IMR-90 (cell line): ENCODE data around the gene KCNK4. TPM values are rescaled to one million over a fixed set of nuclear protein-coding genes. Genes with fewer than 3 reads are reported as not detected.

Source experiments
- ATAC-seq: fragments of 200-7000 bp; cut with Tn5 transposase; 2 replicates; pipeline ENCODE4 v1.9.1; 2020; ENCODE audit warnings: low read depth, mild to moderate bottlenecking, moderate library complexity
- Bru-seq: library from RNA; stranded (reverse); fragments of 400-500 nt; gene quantifications from one replicate; lab custom pipeline; 2021; lab: Mats Ljungman, UMichigan
- BruChase-seq, 2 experiments: library from RNA; stranded (reverse); fragments of 400-500 nt; gene quantifications; one replicate each; lab custom pipeline; 2021; lab: Mats Ljungman, UMichigan
- BruUV-seq: library from RNA; stranded (reverse); fragments of 400-500 nt; replicated peaks from 2 replicates; lab custom pipeline; 2021; lab: Mats Ljungman, UMichigan
- CTCF ChIA-PET: fragments of 300-600 bp; formaldehyde crosslinking; extraction: SDS; loops from one replicate; lab custom pipeline; 2021; ENCODE audit warnings: antibody characterized with exemption; lab: Yijun Ruan, JAX
- POLR2A ChIA-PET: fragments of 300-600 bp; sonication (Branson Sonifier 250); formaldehyde crosslinking; loops from one replicate; lab custom pipeline; 2022; ENCODE audit warnings: antibody characterized with exemption; ENCODE audit not compliant: unreplicated experiment; lab: Charles Lee
- DNase-seq: peaks from one replicate; pipeline ENCODE4 v3.0.0; 2013
- H2AFZ ChIP-seq: replicated peaks from 2 replicates; pipeline ENCODE3; 2013; ENCODE audit warnings: low read length, mild to moderate bottlenecking; ENCODE audit not compliant: poor library complexity
- H2AK5ac ChIP-seq: 2 replicates; pipeline ENCODE4 v1.6.1; 2013; ENCODE audit warnings: low read depth, low read length, inconsistent platforms
- H2AK9ac ChIP-seq: replicated peaks from 2 replicates; pipeline ENCODE3; 2013; ENCODE audit warnings: mild to moderate bottlenecking, low read depth, low read length, moderate library complexity; ENCODE audit not compliant: poor library complexity
- H2BK120ac ChIP-seq: 2 replicates; pipeline ENCODE4 v1.6.1; 2013; ENCODE audit warnings: low read depth, low read length, inconsistent platforms
- H2BK15ac ChIP-seq: 3 replicates; pipeline ENCODE4 v1.6.1; 2013; ENCODE audit warnings: low read depth, low read length, inconsistent platforms
- H2BK20ac ChIP-seq: 2 replicates; pipeline ENCODE4 v1.6.1; 2013; ENCODE audit warnings: low read depth, mild to moderate bottlenecking, inconsistent platforms, low read length, moderate library complexity
- H2BK5ac ChIP-seq: 2 replicates; pipeline ENCODE4 v1.6.1; 2013; ENCODE audit warnings: mild to moderate bottlenecking, low read depth, low read length, inconsistent platforms; ENCODE audit not compliant: poor library complexity, severe bottlenecking
- H3K14ac ChIP-seq: replicated peaks from 2 replicates; pipeline ENCODE4 v1.6.1; 2013; ENCODE audit warnings: low read depth, low read length, inconsistent platforms
- H3K18ac ChIP-seq: 2 replicates; pipeline ENCODE4 v1.6.1; 2013; ENCODE audit warnings: low read depth, low read length, control low read depth
- H3K23ac ChIP-seq: 2 replicates; pipeline ENCODE4 v1.6.1; 2013; ENCODE audit warnings: low read depth, low read length, inconsistent platforms
- H3K27ac ChIP-seq: 2 replicates; pipeline ENCODE4 v1.5.1; 2013; ENCODE audit warnings: mild to moderate bottlenecking, control low read depth, low read length; ENCODE audit not compliant: insufficient read depth
- H3K27me3 ChIP-seq: 2 replicates; pipeline ENCODE4 v1.6.1; 2013; ENCODE audit warnings: low read length; ENCODE audit not compliant: control insufficient read depth, insufficient read depth
- H3K36me3 ChIP-seq: 2 replicates; pipeline ENCODE4 v1.6.1; 2013; ENCODE audit warnings: low read length, mixed read lengths; ENCODE audit not compliant: control insufficient read depth, insufficient read depth
- H3K4ac ChIP-seq: 2 replicates; pipeline ENCODE4 v1.6.1; 2013; ENCODE audit warnings: low read depth, low read length, inconsistent platforms
- H3K4me1 ChIP-seq: 2 replicates; pipeline ENCODE4 v1.6.1; 2013; ENCODE audit warnings: low read length, mixed read lengths; ENCODE audit not compliant: control insufficient read depth, insufficient read depth
- H3K4me2 ChIP-seq: 2 replicates; pipeline ENCODE4 v1.6.1; 2013; ENCODE audit warnings: low read depth, mild to moderate bottlenecking, control low read depth, low read length, moderate library complexity
- H3K4me3 ChIP-seq: 2 replicates; pipeline ENCODE4 v1.5.1; 2013; ENCODE audit warnings: low read depth, mild to moderate bottlenecking, control low read depth, low read length, moderate library complexity; ENCODE audit not compliant: insufficient read depth
- H3K56ac ChIP-seq: 2 replicates; pipeline ENCODE4 v1.6.1; 2013; ENCODE audit warnings: low read length, inconsistent platforms; ENCODE audit not compliant: insufficient read depth; ENCODE audit errors: extremely low read depth
- H3K79me1 ChIP-seq, 2 experiments: 2 replicates each; pipeline ENCODE4 v1.6.1; 2013; ENCODE audit warnings: low read length in 2 of 2, inconsistent platforms in 1 of 2, low read depth in 1 of 2
- H3K9ac ChIP-seq: 2 replicates; pipeline ENCODE4 v1.6.1; 2013; ENCODE audit warnings: low read depth, low read length, control low read depth
- H3K9me1 ChIP-seq: 2 replicates; pipeline ENCODE4 v1.6.1; 2013; ENCODE audit warnings: low read length, inconsistent platforms; ENCODE audit not compliant: insufficient read depth
- H3K9me3 ChIP-seq: 2 replicates; pipeline ENCODE4 v1.6.1; 2013; ENCODE audit warnings: low read length; ENCODE audit not compliant: control insufficient read depth, insufficient read depth
- H4K20me1 ChIP-seq: 2 replicates; pipeline ENCODE4 v1.6.1; 2013; ENCODE audit warnings: low read length, inconsistent platforms; ENCODE audit not compliant: insufficient read depth
- H4K5ac ChIP-seq: 2 replicates; pipeline ENCODE4 v1.6.1; 2013; ENCODE audit warnings: mild to moderate bottlenecking, low read depth, low read length, control low read depth
- H4K8ac ChIP-seq, 2 experiments: 2 replicates each; pipeline ENCODE4 v1.6.1; 2013; ENCODE audit warnings: low read depth in 2 of 2, low read length in 2 of 2, control low read depth in 1 of 2, inconsistent platforms in 1 of 2
- H4K91ac ChIP-seq: 2 replicates; pipeline ENCODE4 v1.6.1; 2013; ENCODE audit warnings: low read depth, low read length, inconsistent platforms; ENCODE audit not compliant: insufficient read depth
- BHLHE40 ChIP-seq: fragments of 150-350 bp; IDR thresholded peaks from 2 replicates; pipeline ENCODE4 v1.6.1; 2016; ENCODE audit warnings: mild to moderate bottlenecking, low read depth, low read length
- CHD1 ChIP-seq: IDR thresholded peaks from 2 replicates; pipeline ENCODE4 v1.6.1; 2012; ENCODE audit warnings: low read depth, low read length, improper control_type of control experiment
- FOS ChIP-seq: fragments of 150-350 bp; IDR thresholded peaks from 2 replicates; pipeline ENCODE4 v1.6.1; 2016; ENCODE audit warnings: low read depth, low read length
- MAFK ChIP-seq: IDR thresholded peaks from 2 replicates; pipeline ENCODE4 v1.6.1; 2012; ENCODE audit warnings: low read depth, low read length, improper control_type of control experiment
- MAZ ChIP-seq: IDR thresholded peaks from 2 replicates; pipeline ENCODE4 v1.6.1; 2012; ENCODE audit warnings: low read depth, mild to moderate bottlenecking, low read length, improper control_type of control experiment, moderate library complexity, borderline replicate concordance
- MXI1 ChIP-seq: IDR thresholded peaks from 2 replicates; pipeline ENCODE4 v1.6.1; 2012; ENCODE audit warnings: low read depth, mild to moderate bottlenecking, low read length, moderate library complexity, borderline replicate concordance
- NFE2L2 ChIP-seq: fragments of 150-350 bp; IDR thresholded peaks from 2 replicates; pipeline ENCODE4 v1.6.1; 2016; ENCODE audit warnings: low read depth, mild to moderate bottlenecking, low read length
- POLR2A ChIP-seq: IDR thresholded peaks from 2 replicates; pipeline ENCODE4 v1.6.1; 2012; ENCODE audit warnings: mild to moderate bottlenecking, low read depth, low read length
- RCOR1 ChIP-seq: IDR thresholded peaks from 2 replicates; pipeline ENCODE4 v1.6.1; 2012; ENCODE audit warnings: mild to moderate bottlenecking, low read length, improper control_type of control experiment; ENCODE audit not compliant: insufficient replicate concordance
- RFX5 ChIP-seq: IDR thresholded peaks from 2 replicates; pipeline ENCODE4 v1.8.0; 2012; ENCODE audit warnings: low read depth, mild to moderate bottlenecking, low read length, moderate library complexity
- SMC3 ChIP-seq: fragments of 150-350 bp; IDR thresholded peaks from 2 replicates; pipeline ENCODE4 v1.6.1; 2016; ENCODE audit warnings: low read depth, mild to moderate bottlenecking, antibody characterized with exemption, low read length, moderate library complexity
- WGBS, 2 experiments: methylation state at CpG; one replicate each; pipeline versions ENCODE4 v1.1.5 to v1.1.7; 2013; ENCODE audit warnings: missing lambda C conversion rate in 2 of 2; ENCODE audit not compliant: insufficient read length in 1 of 2; ENCODE audit errors: extremely low coverage in 2 of 2; 5-methylcytosine and 5-hydroxymethylcytosine counted together
- dilution Hi-C: fragments of 300-500 bp; cut with HindIII; formaldehyde crosslinking; loops from one replicate; pipeline ENCODE4 v1.14.3; 2018; ENCODE audit warnings: low sequenced_read_pairs; ENCODE audit not compliant: unreplicated experiment
- in situ Hi-C: fragments of 300-500 bp; cut with MboI; formaldehyde crosslinking; loops from 3 replicates; pipeline ENCODE4 v1.14.3; 2019; ENCODE audit warnings: low sequenced_read_pairs, inconsistent platforms, mixed read lengths
- intact Hi-C: fragments of 100-400 bp; cut with micrococcal nuclease; formaldehyde crosslinking; loops from 2 replicates; pipeline ENCODE4 v1.10.0; 2022
- long read RNA-seq: library from polyadenylated mRNA; unstranded; transcript quantifications from one replicate; pipeline ENCODE4 v2.0.0, GENCODE V29; 2021; ENCODE audit not compliant: unreplicated experiment
- polyA plus RNA-seq, 3 experiments: library from polyadenylated mRNA; depleted of rRNA; stranded (reverse); fragments of >200 nt; gene quantifications; 2 replicates each; pipeline ENCODE4 v1.2.3, GENCODE V29; 2012; ENCODE audit warnings: low replicate concordance in 1 of 3
- total RNA-seq: library from RNA; depleted of rRNA; stranded (reverse); fragments of >200 nt; gene quantifications from 2 replicates; pipeline ENCODE4 v1.2.3, GENCODE V29; 2012; rRNA removed
- TF ChIP-seq, protein P1 (sequence below): fragments of 150-350 bp; IDR thresholded peaks from 2 replicates; pipeline ENCODE4 v1.6.1; 2016; ENCODE audit warnings: low read depth, mild to moderate bottlenecking, low read length, moderate library complexity, borderline replicate concordance
- TF ChIP-seq, protein P2 (sequence below): conservative IDR thresholded peaks from 2 replicates; pipeline ENCODE4 v1.5.1; 2012; ENCODE audit warnings: mild to moderate bottlenecking, low read depth, low read length, improper control_type of control experiment
- TF ChIP-seq, protein P3 (sequence below): fragments of 150-350 bp; IDR thresholded peaks from 2 replicates; pipeline ENCODE4 v1.6.1; 2017; ENCODE audit warnings: mild to moderate bottlenecking, antibody characterized with exemption, low read length, low read depth

KCNK4 gene
- total RNA-seq (not detected in 2 replicates), polyA plus RNA-seq (2012; rRNA removed) (not detected in 2 replicates), Bru-seq, nascent RNA (percentile 23 among the genes with signal in this experiment), BruChase-seq, experiment 1, labeled RNA remaining after a 6-hour chase (percentile 39 among the genes with signal in this experiment), BruChase-seq, experiment 2, labeled RNA remaining after a 2-hour chase (percentile 6 among the genes with signal in this experiment)
- 0.05 TPM in 1 of 2 replicates, not detected in the other for polyA plus RNA-seq (2012; cell fraction: cytosol; rRNA removed)
- polyA plus RNA-seq (2012; cell fraction: nucleus; rRNA removed; ENCODE audit: low replicate concordance) = 0.22 and 0.38 TPM in 2 replicates
- long read RNA-seq = 0 reads

DNA sequence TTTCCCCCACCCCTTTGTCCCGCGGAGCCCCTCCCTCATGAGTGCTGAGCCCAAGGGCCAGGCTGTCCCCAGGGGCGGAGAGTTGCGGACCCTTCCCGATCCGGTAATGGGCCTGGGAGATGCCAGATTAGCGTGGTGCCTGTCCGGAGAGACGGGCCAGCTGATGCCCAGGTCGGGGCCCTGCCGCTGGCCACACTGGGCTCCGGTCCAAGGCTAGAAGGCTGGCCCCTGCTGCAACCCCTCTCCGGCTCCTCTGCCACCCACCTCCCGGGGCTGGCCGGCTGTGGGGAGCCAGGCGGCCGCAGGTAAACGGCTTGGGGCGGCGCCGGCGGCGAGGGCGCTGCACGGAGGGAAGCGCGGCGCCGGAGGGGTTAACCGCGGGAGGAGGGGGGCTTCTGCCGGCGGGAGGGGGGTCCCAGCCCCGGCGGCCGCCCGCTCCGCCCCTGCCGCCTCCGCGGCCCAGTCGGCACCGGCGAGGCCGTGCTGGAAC, at the start of gene KCNK4:
Gene KCNK4, plus strand, starts transcription at position 41 of the 490 bp plus-strand sequence. CDS start 1,717 bp downstream, outside the sequence.
- H3K9me3 ChIP-seq = no peaks in the 10 kb centered on the region
- no peak within 1 kb of the TSS for H2BK120ac ChIP-seq
- H3K56ac ChIP-seq = no peak within 1 kb of the TSS
- no peak within 1 kb of the TSS for H2BK20ac ChIP-seq
- no peak within 1 kb of the TSS for H2AK5ac ChIP-seq
- no peaks in the 10 kb centered on the region; the same call in 1 of the 2 replicates for H3K9me1 ChIP-seq
- ChIA-PET POLR2A (no interaction called here), CTCF (no interaction called here)
- H3K79me1 ChIP-seq = peaks cover 0 to 9% of the 10 kb centered on the region in 2 experiments; a peak in 2 of 4 replicates
- no peak within 1 kb of the TSS for H4K8ac ChIP-seq
- peaks cover 60% of the 10 kb centered on the region for H3K27me3 ChIP-seq
- H3K4me1 ChIP-seq = peaks cover 6% of the 10 kb centered on the region; the same call in 1 of the 2 replicates
- intact Hi-C loops (no loop called here), dilution Hi-C loops (no loop called here), in situ Hi-C loops (no loop called here)
- H2AFZ ChIP-seq = peak within 1 kb of the TSS; percentile 26
- H3K4me2 ChIP-seq = peak within 1 kb of the TSS; percentile 45
- DNase-seq (no peak), ATAC-seq (no peak; the same call in 1 of the 2 replicates)
- no peak within 1 kb of the TSS for H3K23ac ChIP-seq
- H3K4ac ChIP-seq = no peak within 1 kb of the TSS
- 0% methylated on average over 6 of the region's 45 CpGs; no CpG with 5 or more reads in 1 of the 2 experiments for WGBS, 2 experiments
- H4K91ac ChIP-seq = no peak within 1 kb of the TSS
- no peak within 1 kb of the TSS for H3K14ac ChIP-seq
- H3K9ac ChIP-seq = no peak within 1 kb of the TSS
- H4K20me1 ChIP-seq = peaks cover 5% of the 10 kb centered on the region; the same call in 1 of the 2 replicates
- no peak within 1 kb of the TSS for H2BK5ac ChIP-seq
- H2BK15ac ChIP-seq = no peak within 1 kb of the TSS
- no peak within 1 kb of the TSS for H3K18ac ChIP-seq
- no peak within 1 kb of the TSS for H4K5ac ChIP-seq
- H3K36me3 ChIP-seq = no peaks in the 10 kb centered on the region
- no peak within 1 kb of the TSS for H3K27ac ChIP-seq
- no TSS peak for BruUV-seq
- peak within 1 kb of the TSS; percentile 24 for H3K4me3 ChIP-seq
- peak within 1 kb of the TSS; percentile 37 for H2AK9ac ChIP-seq
- TF ChIP-seq, protein P1, sequence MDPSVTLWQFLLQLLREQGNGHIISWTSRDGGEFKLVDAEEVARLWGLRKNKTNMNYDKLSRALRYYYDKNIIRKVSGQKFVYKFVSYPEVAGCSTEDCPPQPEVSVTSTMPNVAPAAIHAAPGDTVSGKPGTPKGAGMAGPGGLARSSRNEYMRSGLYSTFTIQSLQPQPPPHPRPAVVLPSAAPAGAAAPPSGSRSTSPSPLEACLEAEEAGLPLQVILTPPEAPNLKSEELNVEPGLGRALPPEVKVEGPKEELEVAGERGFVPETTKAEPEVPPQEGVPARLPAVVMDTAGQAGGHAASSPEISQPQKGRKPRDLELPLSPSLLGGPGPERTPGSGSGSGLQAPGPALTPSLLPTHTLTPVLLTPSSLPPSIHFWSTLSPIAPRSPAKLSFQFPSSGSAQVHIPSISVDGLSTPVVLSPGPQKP = no peak
- TF ChIP-seq FOS (no peak), NFE2L2 (no peak), CHD1 (no peak), MXI1 (no peak), BHLHE40 (no peak), RFX5 (no peak), SMC3 (no peak), MAFK (no peak), MAZ (no peak), POLR2A (no peak), RCOR1 (no peak)
- TF ChIP-seq, protein P2, sequence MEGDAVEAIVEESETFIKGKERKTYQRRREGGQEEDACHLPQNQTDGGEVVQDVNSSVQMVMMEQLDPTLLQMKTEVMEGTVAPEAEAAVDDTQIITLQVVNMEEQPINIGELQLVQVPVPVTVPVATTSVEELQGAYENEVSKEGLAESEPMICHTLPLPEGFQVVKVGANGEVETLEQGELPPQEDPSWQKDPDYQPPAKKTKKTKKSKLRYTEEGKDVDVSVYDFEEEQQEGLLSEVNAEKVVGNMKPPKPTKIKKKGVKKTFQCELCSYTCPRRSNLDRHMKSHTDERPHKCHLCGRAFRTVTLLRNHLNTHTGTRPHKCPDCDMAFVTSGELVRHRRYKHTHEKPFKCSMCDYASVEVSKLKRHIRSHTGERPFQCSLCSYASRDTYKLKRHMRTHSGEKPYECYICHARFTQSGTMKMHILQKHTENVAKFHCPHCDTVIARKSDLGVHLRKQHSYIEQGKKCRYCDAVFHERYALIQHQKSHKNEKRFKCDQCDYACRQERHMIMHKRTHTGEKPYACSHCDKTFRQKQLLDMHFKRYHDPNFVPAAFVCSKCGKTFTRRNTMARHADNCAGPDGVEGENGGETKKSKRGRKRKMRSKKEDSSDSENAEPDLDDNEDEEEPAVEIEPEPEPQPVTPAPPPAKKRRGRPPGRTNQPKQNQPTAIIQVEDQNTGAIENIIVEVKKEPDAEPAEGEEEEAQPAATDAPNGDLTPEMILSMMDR = no peak
- TF ChIP-seq, protein P3, sequence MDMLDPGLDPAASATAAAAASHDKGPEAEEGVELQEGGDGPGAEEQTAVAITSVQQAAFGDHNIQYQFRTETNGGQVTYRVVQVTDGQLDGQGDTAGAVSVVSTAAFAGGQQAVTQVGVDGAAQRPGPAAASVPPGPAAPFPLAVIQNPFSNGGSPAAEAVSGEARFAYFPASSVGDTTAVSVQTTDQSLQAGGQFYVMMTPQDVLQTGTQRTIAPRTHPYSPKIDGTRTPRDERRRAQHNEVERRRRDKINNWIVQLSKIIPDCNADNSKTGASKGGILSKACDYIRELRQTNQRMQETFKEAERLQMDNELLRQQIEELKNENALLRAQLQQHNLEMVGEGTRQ = no peak
